K562 (cell line): ENCODE data around the gene ITPR1. TPM values are rescaled to one million over a fixed set of nuclear protein-coding genes. Genes with fewer than 3 reads are reported as not detected.

Experiments
- ATAC-seq: fragments of 200-7000 bp; cut with Tn5 transposase; 3 replicates; pipeline ENCODE4 v1.9.1; 2020; ENCODE audit warnings: moderate library complexity
- BruUV-seq: library from RNA; stranded (reverse); fragments of 400-500 nt; replicated peaks from 2 replicates; lab custom pipeline; 2021; lab: Mats Ljungman, UMichigan
- CTCF ChIA-PET: fragments of 300-600 bp; formaldehyde crosslinking; extraction: SDS; loops from one replicate; lab custom pipeline; 2021; ENCODE audit warnings: low intra/inter-chr PET ratio; lab: Yijun Ruan, JAX
- POLR2A ChIA-PET: fragments of 300-600, 350-650 bp; sonication (Branson Sonifier 250); formaldehyde crosslinking; extraction: SDS; loops from one replicate; lab custom pipeline; 2021; ENCODE audit warnings: antibody characterized with exemption, inconsistent platforms; lab: Yijun Ruan, JAX
- DNase-seq, 4 experiments: peaks; one replicate each; pipeline versions ENCODE4 v3.0.0 to v3.0.0-alpha.2; 2011 to 2018; ENCODE audit warnings: low spot score in 3 of 4, mixed read lengths in 3 of 4; ENCODE audit errors: extremely low read depth in 1 of 4
- FAIRE-seq: peaks from 2 replicates; lab custom pipeline; 2011; peaks lifted over from hg19 to GRCh38; lab: Jason Lieb, UNC
- H2AFZ ChIP-seq: 2 replicates; pipeline ENCODE4 v1.6.0; 2011; ENCODE audit warnings: low read depth, low read length, control low read depth, inconsistent platforms
- H3K27ac ChIP-seq: fragments of 200-600 bp; 3 replicates; pipeline ENCODE4 v1.8.0; 2011; ENCODE audit warnings: low read depth, mild to moderate bottlenecking, control low read depth, inconsistent platforms, low read length, moderate library complexity, mixed read lengths; ENCODE audit errors: extremely low read depth
- H3K27me3 ChIP-seq, 2 experiments: fragments of 300-600 bp in 1 of 2; 2 replicates in 1 of 2; 3 replicates in 1 of 2; pipeline versions ENCODE4 v1.6.0 to v1.8.0; 2011; ENCODE audit warnings: inconsistent platforms in 2 of 2, low read length in 2 of 2, mild to moderate bottlenecking in 1 of 2, mixed read lengths in 1 of 2, moderate library complexity in 1 of 2; ENCODE audit not compliant: control insufficient read depth in 2 of 2, insufficient read depth in 2 of 2
- H3K36me3 ChIP-seq: fragments of 300-600 bp; 3 replicates; pipeline ENCODE4 v1.8.0; 2011; ENCODE audit warnings: mild to moderate bottlenecking, low read length, inconsistent platforms; ENCODE audit not compliant: control insufficient read depth, insufficient read depth
- H3K4me1 ChIP-seq, 2 experiments: fragments of 200-600 bp in 1 of 2; replicated peaks in 1 of 2; 2 replicates in 1 of 2; 3 replicates in 1 of 2; pipeline versions ENCODE4 v1.5.1 to v1.8.0; 2011; ENCODE audit warnings: inconsistent platforms in 2 of 2, low read length in 2 of 2, mild to moderate bottlenecking in 1 of 2, mixed read lengths in 1 of 2, moderate library complexity in 1 of 2; ENCODE audit not compliant: control insufficient read depth in 2 of 2, insufficient read depth in 2 of 2
- H3K4me2 ChIP-seq: 2 replicates; pipeline ENCODE4 v1.6.1; 2011; ENCODE audit warnings: low read length, control low read depth, inconsistent platforms, mixed read lengths; ENCODE audit not compliant: insufficient read depth
- H3K4me3 ChIP-seq: fragments of 200-600 bp; sonication (generic), shearing (Covaris generic); 2 replicates; pipeline ENCODE4 v1.5.1; 2016; ENCODE audit warnings: control low read depth, inconsistent platforms
- H3K79me2 ChIP-seq: fragments of 200-600 bp; 3 replicates; pipeline ENCODE4 v1.8.0; 2011; ENCODE audit warnings: low read length, inconsistent platforms; ENCODE audit not compliant: control insufficient read depth, insufficient read depth
- H3K9ac ChIP-seq, 2 experiments: 2 replicates each; pipeline versions ENCODE4 v1.6.0 to v1.6.1; 2011; ENCODE audit warnings: low read depth in 2 of 2, low read length in 2 of 2, control low read depth in 1 of 2, inconsistent platforms in 1 of 2, mild to moderate bottlenecking in 1 of 2, mixed read lengths in 1 of 2; ENCODE audit not compliant: insufficient read depth in 1 of 2
- H3K9me1 ChIP-seq: one replicate; pipeline ENCODE4 v1.6.0; 2011; ENCODE audit warnings: inconsistent platforms, mild to moderate bottlenecking, low read length, moderate library complexity; ENCODE audit not compliant: control insufficient read depth, insufficient read depth
- H3K9me3 ChIP-seq: replicated peaks from 2 replicates; pipeline ENCODE4 v1.5.1; 2011; ENCODE audit warnings: low read depth, low read length, inconsistent platforms; ENCODE audit not compliant: control insufficient read depth, insufficient read depth
- H4K20me1 ChIP-seq: replicated peaks from 2 replicates; pipeline ENCODE4 v1.6.1; 2011; ENCODE audit warnings: low read length, inconsistent platforms, mixed read lengths; ENCODE audit not compliant: control insufficient read depth, insufficient read depth
- CHD2 ChIP-seq: IDR thresholded peaks from 2 replicates; pipeline ENCODE4 v1.6.1; 2011; ENCODE audit warnings: low read depth, low read length
- MBD1 ChIP-seq: fragments of 250-450 bp; sonication (Bioruptor Pico); IDR thresholded peaks from 2 replicates; pipeline ENCODE4 v1.8.0; 2022; ENCODE audit warnings: inconsistent platforms
- RBBP5 ChIP-seq: fragments of 200-600 bp; sonication (generic); IDR thresholded peaks from 2 replicates; pipeline ENCODE4 v1.6.1; 2012; ENCODE audit warnings: borderline replicate concordance, mild to moderate bottlenecking, low read length, control low read depth, inconsistent platforms; ENCODE audit not compliant: insufficient read depth, poor library complexity, severe bottlenecking
- RFX5 ChIP-seq: IDR thresholded peaks from 2 replicates; pipeline ENCODE4 v1.6.1; 2011; ENCODE audit warnings: low read depth, mild to moderate bottlenecking, improper control_type of control experiment, low read length
- TRIM28 ChIP-seq: fragments of 450-650 bp; IDR thresholded peaks from 2 replicates; pipeline ENCODE4 v1.6.1; 2017
- ZNF551 ChIP-seq: fragments of 250-450 bp; sonication (Bioruptor Pico); IDR thresholded peaks from 2 replicates; pipeline ENCODE4 v1.5.0; 2021; ENCODE audit warnings: mild to moderate bottlenecking, moderate library complexity
- ZNF57 ChIP-seq: fragments of 450-650 bp; formaldehyde crosslinking; IDR thresholded peaks from 2 replicates; pipeline ENCODE4 v1.4.0; 2020; ENCODE audit warnings: mild to moderate bottlenecking, moderate library complexity
- WGBS: fragments of 100-300 bp; shearing (Covaris generic); methylation state at CpG from one replicate; pipeline ENCODE4 v1.1.6; 2016; ENCODE audit warnings: low coverage, mixed read lengths; ENCODE audit not compliant: insufficient coverage; ENCODE audit errors: missing lambda C conversion rate; 5-methylcytosine and 5-hydroxymethylcytosine counted together
- in situ Hi-C: fragments of 300-500 bp; cut with MboI; formaldehyde crosslinking; loops from 4 replicates; pipeline ENCODE4 v1.15.0; 2018; ENCODE audit warnings: inconsistent platforms, mixed read lengths
- intact Hi-C: fragments of 100-400 bp; cut with micrococcal nuclease; formaldehyde crosslinking; loops from 2 replicates; pipeline ENCODE4 v1.14.2; 2022
- polyA plus RNA-seq, 8 experiments: library from polyadenylated mRNA; depleted of rRNA in 4 of 8; stranded (reverse) in 5 of 8; unstranded in 3 of 8; fragments of >200 nt; fragmentation: Nextera tagmentation in 2 of 8; fragmentation: Illumina TruSeq in 1 of 8; extraction: Ambion mirVana in 2 of 8; extraction: Trizol in 1 of 8; gene quantifications; 2 replicates each; pipeline versions ENCODE4 v1.2.1 to v1.2.3, GENCODE V29; 2011 to 2014; ENCODE audit warnings: inconsistent platforms in 1 of 8, missing spikeins in 1 of 8
- total RNA-seq, 7 experiments: library from RNA; depleted of rRNA in 6 of 7; stranded (reverse); fragments of >200 nt in 6 of 7; fragmentation: Illumina TruSeq in 2 of 7; extraction: Trizol in 2 of 7; gene quantifications; 2 replicates each; pipeline versions ENCODE4 v1.2.1 to v1.2.3, GENCODE V29; 2011 to 2021; ENCODE audit warnings: low replicate concordance in 1 of 7
- TF ChIP-seq, protein P1 (sequence below): fragments of 250-450 bp; sonication (Bioruptor Pico); IDR thresholded peaks from 2 replicates; pipeline ENCODE4 v1.5.0; 2021
- TF ChIP-seq, protein P2 (sequence below): fragments of 450-650 bp; IDR thresholded peaks from 2 replicates; pipeline ENCODE4 v1.6.1; 2018; ENCODE audit not compliant: partially characterized antibody
- TF ChIP-seq, protein P3 (sequence below): IDR thresholded peaks from 3 replicates; pipeline ENCODE4 v1.6.1; 2011; ENCODE audit warnings: borderline replicate concordance, mild to moderate bottlenecking; ENCODE audit not compliant: insufficient read length, insufficient read depth

ITPR1 gene
- total and polyA plus RNA-seq, 9 of the 15 experiments (the other 6 are each of a cell fraction or from before 2014, with no cell fraction given), result 22.4 to 40.0 (median 27.4) TPM

GRCh38 chr3:4793311-4793710 lies 300.2 kb downstream of the ITPR1 start:
- no peak overlapping the region for H3K9ac ChIP-seq
- 78% methylated on average over 5 of the region's 5 CpGs for WGBS
- H2AFZ ChIP-seq, result no peak overlapping the region
- H3K4me3 ChIP-seq, result no peak overlapping the region
- no peaks in the 10 kb centered on the region for H3K79me2 ChIP-seq
- ATAC-seq (no peak), DNase-seq (no peak), FAIRE-seq (no peak)
- H3K9me3 ChIP-seq, result no peaks in the 10 kb centered on the region
- in situ Hi-C loops, result no loop called here
- H3K36me3 ChIP-seq, result peaks cover 4% of the 10 kb centered on the region; the same call in 2 of the 3 replicates
- no peaks in the 10 kb centered on the region for H3K4me1 ChIP-seq
- no peaks in the 10 kb centered on the region for H4K20me1 ChIP-seq
- H3K27ac ChIP-seq, result no peak overlapping the region
- ChIA-PET CTCF (no interaction called here), POLR2A (interaction anchor here (0.5 kb wide), 1 partner anchor 21 kb away, joined by 3 read pairs; no protein-coding TSS in a partner anchor)
- TF ChIP-seq, protein P1, sequence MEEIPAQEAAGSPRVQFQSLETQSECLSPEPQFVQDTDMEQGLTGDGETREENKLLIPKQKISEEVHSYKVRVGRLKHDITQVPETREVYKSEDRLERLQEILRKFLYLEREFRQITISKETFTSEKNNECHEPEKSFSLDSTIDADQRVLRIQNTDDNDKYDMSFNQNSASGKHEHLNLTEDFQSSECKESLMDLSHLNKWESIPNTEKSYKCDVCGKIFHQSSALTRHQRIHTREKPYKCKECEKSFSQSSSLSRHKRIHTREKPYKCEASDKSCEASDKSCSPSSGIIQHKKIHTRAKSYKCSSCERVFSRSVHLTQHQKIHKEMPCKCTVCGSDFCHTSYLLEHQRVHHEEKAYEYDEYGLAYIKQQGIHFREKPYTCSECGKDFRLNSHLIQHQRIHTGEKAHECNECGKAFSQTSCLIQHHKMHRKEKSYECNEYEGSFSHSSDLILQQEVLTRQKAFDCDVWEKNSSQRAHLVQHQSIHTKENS (CRISPR knock-in tag), result no peak
- TF ChIP-seq MBD1 (no peak), ZNF57 (CRISPR knock-in tag) (no peak), TRIM28 (no peak), CHD2 (no peak), RBBP5 (no peak), ZNF551 (CRISPR knock-in tag) (no peak), RFX5 (no peak)
- TF ChIP-seq, protein P2, sequence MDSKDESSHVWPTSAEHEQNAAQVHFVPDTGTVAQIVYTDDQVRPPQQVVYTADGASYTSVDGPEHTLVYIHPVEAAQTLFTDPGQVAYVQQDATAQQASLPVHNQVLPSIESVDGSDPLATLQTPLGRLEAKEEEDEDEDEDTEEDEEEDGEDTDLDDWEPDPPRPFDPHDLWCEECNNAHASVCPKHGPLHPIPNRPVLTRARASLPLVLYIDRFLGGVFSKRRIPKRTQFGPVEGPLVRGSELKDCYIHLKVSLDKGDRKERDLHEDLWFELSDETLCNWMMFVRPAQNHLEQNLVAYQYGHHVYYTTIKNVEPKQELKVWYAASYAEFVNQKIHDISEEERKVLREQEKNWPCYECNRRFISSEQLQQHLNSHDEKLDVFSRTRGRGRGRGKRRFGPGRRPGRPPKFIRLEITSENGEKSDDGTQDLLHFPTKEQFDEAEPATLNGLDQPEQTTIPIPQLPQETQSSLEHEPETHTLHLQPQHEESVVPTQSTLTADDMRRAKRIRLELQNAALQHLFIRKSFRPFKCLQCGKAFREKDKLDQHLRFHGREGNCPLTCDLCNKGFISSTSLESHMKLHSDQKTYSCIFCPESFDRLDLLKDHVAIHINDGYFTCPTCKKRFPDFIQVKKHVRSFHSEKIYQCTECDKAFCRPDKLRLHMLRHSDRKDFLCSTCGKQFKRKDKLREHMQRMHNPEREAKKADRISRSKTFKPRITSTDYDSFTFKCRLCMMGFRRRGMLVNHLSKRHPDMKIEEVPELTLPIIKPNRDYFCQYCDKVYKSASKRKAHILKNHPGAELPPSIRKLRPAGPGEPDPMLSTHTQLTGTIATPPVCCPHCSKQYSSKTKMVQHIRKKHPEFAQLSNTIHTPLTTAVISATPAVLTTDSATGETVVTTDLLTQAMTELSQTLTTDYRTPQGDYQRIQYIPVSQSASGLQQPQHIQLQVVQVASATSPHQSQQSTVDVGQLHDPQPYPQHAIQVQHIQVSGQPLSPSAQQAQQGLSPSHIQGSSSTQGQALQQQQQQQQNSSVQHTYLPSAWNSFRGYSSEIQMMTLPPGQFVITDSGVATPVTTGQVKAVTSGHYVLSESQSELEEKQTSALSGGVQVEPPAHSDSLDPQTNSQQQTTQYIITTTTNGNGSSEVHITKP, result no peak
- TF ChIP-seq, protein P3, sequence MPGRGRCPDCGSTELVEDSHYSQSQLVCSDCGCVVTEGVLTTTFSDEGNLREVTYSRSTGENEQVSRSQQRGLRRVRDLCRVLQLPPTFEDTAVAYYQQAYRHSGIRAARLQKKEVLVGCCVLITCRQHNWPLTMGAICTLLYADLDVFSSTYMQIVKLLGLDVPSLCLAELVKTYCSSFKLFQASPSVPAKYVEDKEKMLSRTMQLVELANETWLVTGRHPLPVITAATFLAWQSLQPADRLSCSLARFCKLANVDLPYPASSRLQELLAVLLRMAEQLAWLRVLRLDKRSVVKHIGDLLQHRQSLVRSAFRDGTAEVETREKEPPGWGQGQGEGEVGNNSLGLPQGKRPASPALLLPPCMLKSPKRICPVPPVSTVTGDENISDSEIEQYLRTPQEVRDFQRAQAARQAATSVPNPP, result no peak
- intact Hi-C loops, result no loop called here
- no TSS peak for BruUV-seq
- no peaks in the 10 kb centered on the region for H3K27me3 ChIP-seq
- H3K9me1 ChIP-seq, result no peaks in the 10 kb centered on the region
- H3K4me2 ChIP-seq, result no peak overlapping the region
